ENCODE measurements around the gene TPRG1L.

Gene TPRG1L

GRCh38 chr1:3679098-3679555 is 54.3 kb downstream of the TPRG1L start:
- H2AFZ ChIP-seq (ENCODE audit: low read length): no peak overlapping the region
- no peaks in the 10 kb centered on the region for H3K27me3 ChIP-seq (replicated peaks; ENCODE audit: insufficient read depth, low read length)
- H3K4me3 ChIP-seq (ENCODE audit: low read length): no peak overlapping the region
- H4K20me1 ChIP-seq (ENCODE audit: insufficient read depth, low read length): no peaks in the 10 kb centered on the region
- no peak overlapping the region for H3K27ac ChIP-seq (ENCODE audit: low read length)
- no peak for DNase-seq
- TF ChIP-seq CTCF (IDR thresholded peaks at IDR 0.05; ENCODE audit: low read length) (no peak), EZH2 (optimal IDR thresholded peaks at IDR 0.05; ENCODE audit: low read depth, low read length) (no peak), EZH2phosphoT487 (IDR thresholded peaks at IDR 0.05; ENCODE audit: low read length) (no peak)
- H3F3A ChIP-seq (ENCODE audit: insufficient read depth, low read length): no peaks in the 10 kb centered on the region
- H3K9me2 ChIP-seq (replicated peaks; ENCODE audit: insufficient read depth, low read length): no peaks in the 10 kb centered on the region
- no peak overlapping the region for H3K4me2 ChIP-seq (ENCODE audit: low read depth, low read length)
- H3K36me3 ChIP-seq (replicated peaks; ENCODE audit: insufficient read depth, low read length): no peaks in the 10 kb centered on the region
- no peaks in the 10 kb centered on the region for H3K9me3 ChIP-seq (replicated peaks; ENCODE audit: insufficient read depth, low read length)
- H3K79me2 ChIP-seq (ENCODE audit: low read length): peaks cover 7% of the 10 kb centered on the region
- no peaks in the 10 kb centered on the region for H3K4me1 ChIP-seq (ENCODE audit: low read length)
- no peak overlapping the region for H3K9ac ChIP-seq (ENCODE audit: low read length)

Data from MM.1S (cell line).